ENCODE measurements around the gene ANO3. TPM values are rescaled to one million over a fixed set of nuclear protein-coding genes. Genes with fewer than 3 reads are reported as not detected.
"Not testable (repeated sequence)": the region's sequence is repeated elsewhere in the genome, so short reads cannot be mapped to it uniquely, and the experiment has no call there.

The ANO3 gene
- total RNA-seq, 1 donor from 2014 or later, result 4.1 TPM

DNA sequence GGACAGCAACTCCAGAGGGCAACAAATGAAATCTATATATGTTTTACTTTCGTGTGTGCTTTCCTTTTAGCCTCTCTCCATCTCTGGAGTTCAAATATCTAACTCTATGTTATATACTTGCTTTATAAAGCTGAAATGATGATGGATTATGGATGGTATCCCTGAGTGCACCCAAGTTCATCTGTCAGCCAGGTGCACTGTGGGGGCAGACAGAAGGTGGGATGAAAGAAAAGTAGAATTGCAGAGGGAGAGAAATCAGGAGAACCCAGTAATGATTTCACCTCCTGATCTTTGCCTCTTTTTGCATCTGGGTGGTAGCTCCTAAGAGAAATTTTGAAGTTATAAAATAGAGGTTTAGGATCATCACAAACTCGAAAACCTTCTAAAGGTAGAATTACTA, 237.7 kb downstream of the ANO3 start:
- no peak for FAIRE-seq

GRCh38 chr11:26571861-26572654, 240.1 kb downstream of the ANO3 start, which contains the start of gene MUC15:
Gene MUC15 (minus strand): TSS chr11:26572263. CDS start chr11:26567094, 5,169 bp downstream.
- FAIRE-seq (no peak), DNase-seq (ENCODE audit: low spot score in 2 of 2) (no peak)

More for the DNA sequence above, 237.7 kb downstream of the ANO3 start:
- DNase-seq (ENCODE audit: low spot score in 2 of 2), result no peak

- no peak for FAIRE-seq
- DNase-seq (ENCODE audit: low spot score in 2 of 2), result no peak
Measured at GRCh38 chr11:26572770-26573402, 241.0 kb downstream of the ANO3 start.

- DNase-seq (ENCODE audit: low spot score in 2 of 2), result no peak
- FAIRE-seq, result no peak
Measured at GRCh38 chr11:26573896-26574295, 242.0 kb downstream of the ANO3 start.

- DNase-seq (ENCODE audit: low spot score in 2 of 2), result no peak
- FAIRE-seq, result no peak
Measured at GRCh38 chr11:26575946-26576345, 244.0 kb downstream of the ANO3 start.

DNA sequence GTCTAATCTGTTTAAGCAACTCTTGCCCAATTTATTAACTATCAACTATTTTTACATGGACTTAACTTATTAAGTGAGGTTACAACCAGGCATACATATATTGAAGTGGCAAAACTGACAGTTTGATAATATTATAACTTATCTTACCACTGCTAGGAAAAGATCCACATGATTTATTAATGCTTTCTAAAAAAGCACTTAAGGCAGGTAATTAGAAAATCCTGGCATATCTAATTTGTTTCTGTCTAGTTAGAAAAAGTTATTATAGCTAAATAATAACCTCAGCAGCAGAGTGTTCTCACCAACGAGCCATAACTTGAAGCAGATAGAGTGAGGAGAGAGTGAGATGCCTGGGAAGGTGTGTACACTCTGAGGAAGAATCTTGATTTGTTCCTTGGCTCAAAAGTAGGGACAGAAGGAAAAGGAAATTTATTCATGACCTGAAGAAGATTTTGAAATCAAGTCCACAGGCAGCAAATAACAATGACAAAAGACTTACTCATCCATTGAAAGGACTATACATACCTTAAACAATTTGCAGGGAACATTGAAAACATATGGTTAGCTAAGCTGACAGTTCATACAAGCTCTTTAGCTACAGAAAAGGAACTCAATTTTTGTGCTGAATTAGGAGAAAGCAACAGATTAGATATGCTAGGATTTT, 247.2 kb downstream of the ANO3 start:
- DNase-seq (ENCODE audit: low spot score in 2 of 2) (no peak), FAIRE-seq (no peak)

GRCh38 chr11:26579683-26580082, 247.8 kb downstream of the ANO3 start:
- FAIRE-seq, result no peak
- DNase-seq (ENCODE audit: low spot score in 2 of 2), result no peak

DNA sequence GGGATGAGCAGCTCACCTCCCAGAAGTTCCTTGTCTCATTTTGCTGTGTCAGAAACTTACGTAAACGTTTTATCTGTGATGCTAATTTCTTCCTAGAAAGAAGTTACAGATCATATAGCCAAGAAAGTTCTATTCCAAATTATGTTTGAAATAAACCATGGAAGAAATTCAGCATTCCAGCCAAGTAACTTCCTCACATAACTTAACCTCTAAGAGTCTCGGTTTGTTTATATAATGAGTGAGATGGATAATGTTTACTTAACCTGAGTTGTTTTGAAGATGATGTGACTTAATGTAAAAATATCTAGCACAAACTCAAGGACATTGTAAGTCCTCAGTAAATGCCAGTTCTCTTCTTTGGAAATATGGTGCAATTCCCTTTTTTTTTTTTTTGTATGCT, 249.0 kb downstream of the ANO3 start:
- no peak for FAIRE-seq

GRCh38 chr11:26583550-26583949, 251.6 kb downstream of the ANO3 start:
- no peak for DNase-seq (ENCODE audit: low spot score in 2 of 2)
- no peak for FAIRE-seq

More for the DNA sequence above, 249.0 kb downstream of the ANO3 start:
- no peak for DNase-seq (ENCODE audit: low spot score in 2 of 2)

DNA sequence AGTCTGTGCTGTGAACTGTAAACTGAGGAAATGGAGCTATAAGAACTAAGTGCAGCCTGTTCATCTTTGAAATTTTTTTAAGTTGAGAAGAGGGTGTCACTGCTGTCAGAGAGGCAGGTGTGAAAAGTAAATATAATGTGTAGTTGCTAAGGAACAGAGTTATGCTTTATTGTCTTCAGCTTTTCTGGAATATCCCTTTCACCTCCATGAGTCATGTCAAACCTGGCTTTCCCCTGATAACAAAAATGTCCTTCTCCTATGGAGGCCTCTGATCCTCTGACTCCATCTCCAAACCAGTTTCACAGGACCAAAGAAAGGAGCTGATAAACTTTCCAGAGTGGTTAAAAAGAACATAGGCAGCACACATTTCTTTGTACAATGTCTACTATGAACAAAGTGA, 252.9 kb downstream of the ANO3 start:
- no peak for FAIRE-seq
- DNase-seq (ENCODE audit: low spot score in 2 of 2), result no peak

DNA sequence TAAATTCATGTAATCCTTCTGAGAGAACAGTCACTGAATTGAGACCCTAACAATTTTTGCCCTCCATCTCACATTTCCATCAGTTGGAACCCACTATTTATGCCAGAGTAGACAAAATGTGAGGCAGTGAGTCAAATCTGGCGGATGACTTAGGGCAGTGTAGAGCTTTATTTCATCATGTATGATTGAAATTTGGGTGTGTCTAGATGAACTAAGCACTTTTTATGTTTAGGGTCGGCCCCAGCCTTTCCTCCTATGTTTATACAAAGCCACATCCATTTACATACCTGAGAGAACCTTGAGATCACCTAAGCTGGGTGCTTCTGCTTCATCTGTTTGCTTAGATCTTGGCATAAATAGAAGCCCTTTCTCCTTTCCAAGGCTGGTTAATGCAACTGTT, 255.1 kb downstream of the ANO3 start:
- FAIRE-seq, result no peak

DNA sequence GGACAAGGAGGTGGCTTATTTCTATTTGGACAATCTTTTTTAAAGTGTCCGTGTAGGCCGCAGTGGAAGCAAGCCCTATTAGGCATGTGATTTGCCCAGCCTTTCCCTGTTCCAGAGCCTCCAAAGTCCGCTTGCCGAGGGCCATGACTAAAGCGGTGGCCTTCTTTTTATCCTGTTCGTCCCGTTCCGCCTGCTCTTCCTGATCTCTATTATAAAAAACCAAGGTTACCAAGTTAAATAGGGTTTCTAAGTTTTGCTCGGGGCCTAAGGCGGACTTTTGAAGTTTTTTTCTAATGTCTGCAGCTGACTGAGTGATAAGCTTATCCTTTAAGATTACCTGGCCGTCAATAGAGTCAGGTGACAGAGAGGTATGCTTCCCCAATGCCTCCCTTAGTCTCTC, 261.8 kb downstream of the ANO3 start:
- no peak for DNase-seq (ENCODE audit: low spot score in 2 of 2)
- no peak for FAIRE-seq

More for the DNA sequence above, 255.1 kb downstream of the ANO3 start:
- no peak for DNase-seq (ENCODE audit: low spot score in 2 of 2)

DNA sequence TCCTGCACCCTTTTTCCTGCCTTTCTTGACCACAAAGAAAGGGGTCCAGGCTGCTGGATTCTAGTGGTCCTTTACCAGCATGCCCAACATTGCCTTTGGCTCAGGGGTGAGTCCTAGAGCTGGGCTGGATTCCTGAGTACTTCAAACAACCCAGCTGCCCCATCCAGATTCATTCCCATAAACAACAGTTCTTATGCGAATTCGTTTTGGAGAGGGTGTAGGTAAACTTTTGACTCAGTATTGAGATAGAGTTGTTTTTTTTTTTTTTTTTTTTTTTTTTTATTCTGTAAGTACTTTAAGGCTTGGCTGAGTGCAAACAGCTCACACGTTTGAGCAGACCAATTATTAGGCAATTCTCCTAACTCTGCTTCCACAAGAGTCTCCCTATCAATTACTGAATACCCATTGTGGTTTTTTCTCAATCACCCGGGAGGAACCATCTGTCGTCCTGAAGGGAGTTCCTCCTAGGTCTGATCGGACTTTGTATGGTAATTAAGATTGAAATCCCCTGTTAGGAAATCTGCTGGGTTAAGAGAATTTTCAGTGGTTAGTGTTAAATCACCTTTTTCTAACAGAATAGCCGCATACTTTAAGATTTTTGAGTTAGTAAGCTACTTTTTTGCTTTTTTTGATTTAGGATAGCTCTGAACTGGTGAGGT, 263.4 kb downstream of the ANO3 start:
- not testable (repeated sequence) for FAIRE-seq; DNase-seq (ENCODE audit: low spot score in 2 of 2)

GRCh38 chr11:26597049-26597689, 265.2 kb downstream of the ANO3 start:
- not testable (repeated sequence) for FAIRE-seq; DNase-seq (ENCODE audit: low spot score in 2 of 2)

GRCh38 chr11:26597899-26598298, 266.0 kb downstream of the ANO3 start:
- FAIRE-seq (no peak), DNase-seq (ENCODE audit: low spot score in 2 of 2) (no peak)

DNA sequence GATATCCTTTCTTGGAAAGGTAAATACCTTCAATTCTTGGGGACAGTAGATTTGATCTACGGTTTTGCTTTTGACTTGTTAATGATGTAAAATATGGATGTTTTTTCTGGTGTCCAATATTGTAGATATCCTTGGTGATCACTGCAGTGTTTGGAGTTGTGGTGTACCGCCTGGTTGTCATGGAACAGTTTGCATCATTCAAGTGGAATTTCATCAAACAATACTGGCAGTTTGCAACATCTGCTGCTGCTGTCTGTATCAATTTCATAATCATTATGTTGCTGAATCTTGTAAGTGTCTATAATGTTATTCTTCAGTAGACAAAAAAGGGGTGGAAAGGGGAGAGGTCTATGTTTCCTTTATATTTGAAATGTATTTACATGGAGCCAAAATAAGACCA, 267.5 kb downstream of the ANO3 start:
- DNase-seq (ENCODE audit: low spot score in 2 of 2), result no peak
- no peak for FAIRE-seq

DNA sequence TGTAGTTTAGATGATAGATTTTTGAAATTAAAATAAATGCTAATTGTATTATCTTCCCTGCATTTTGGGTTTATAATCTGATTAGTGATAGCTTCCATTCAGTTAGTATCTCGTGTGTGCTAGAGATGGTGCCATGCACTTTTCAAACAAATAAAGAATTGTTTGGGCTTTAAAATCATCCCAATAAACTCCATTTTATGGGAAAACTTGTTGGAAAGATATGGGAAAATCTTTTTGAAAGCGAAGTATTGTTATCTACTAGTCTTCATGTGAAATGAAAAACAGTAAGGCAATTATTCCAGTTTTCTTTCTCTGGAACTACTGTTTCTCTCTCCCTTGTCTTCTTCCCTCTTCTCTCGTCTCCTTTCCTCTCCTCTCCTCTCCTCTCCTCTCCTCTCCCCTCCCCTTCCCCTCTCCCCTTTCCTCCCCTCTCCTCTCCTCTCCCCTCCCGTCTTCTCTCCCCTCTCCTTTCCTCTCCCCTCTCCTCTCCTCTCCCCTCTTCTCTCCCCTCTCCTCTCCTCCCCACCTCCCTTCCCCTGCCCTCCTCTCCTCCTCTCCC, 268.0 kb downstream of the ANO3 start:
- FAIRE-seq (no peak), DNase-seq (ENCODE audit: low spot score in 2 of 2) (no peak)

- DNase-seq (ENCODE audit: low spot score in 2 of 2), result no peak
- FAIRE-seq, result no peak
Measured at GRCh38 chr11:26607725-26608506, 276.0 kb downstream of the ANO3 start.

- no peak for FAIRE-seq
Measured at GRCh38 chr11:26608507-26609146, 276.7 kb downstream of the ANO3 start.

More at GRCh38 chr11:26608507-26609146, 276.7 kb downstream of the ANO3 start:
- no peak for DNase-seq (ENCODE audit: low spot score in 2 of 2)
